Adrenal gland (tissue), 5 donors: ENCODE data around the gene TBC1D22A.

Experiments used
- CTCF ChIP-seq, 6 experiments: fragments of 450-650 bp in 4 of 6; fragments of 200-600 bp in 2 of 6; sonication (generic) in 1 of 6; IDR thresholded peaks; 1 replicate in 5 of 6; 2 replicates in 1 of 6; pipeline versions ENCODE4 v1.5.1 to v1.8.0; 2016 to 2021; ENCODE audit warnings: antibody characterized with exemption in 6 of 6, mild to moderate bottlenecking in 2 of 6, moderate library complexity in 1 of 6
- POLR2A ChIP-seq, 2 donors: fragments of 450-650 bp; IDR thresholded peaks; one replicate each; pipeline ENCODE4 v1.6.1; 2017; ENCODE audit warnings: antibody characterized with exemption in 2 of 2, mild to moderate bottlenecking in 2 of 2, moderate library complexity in 1 of 2
- donor health status: DM: no; HTN: no; CAD: no.

DNA sequence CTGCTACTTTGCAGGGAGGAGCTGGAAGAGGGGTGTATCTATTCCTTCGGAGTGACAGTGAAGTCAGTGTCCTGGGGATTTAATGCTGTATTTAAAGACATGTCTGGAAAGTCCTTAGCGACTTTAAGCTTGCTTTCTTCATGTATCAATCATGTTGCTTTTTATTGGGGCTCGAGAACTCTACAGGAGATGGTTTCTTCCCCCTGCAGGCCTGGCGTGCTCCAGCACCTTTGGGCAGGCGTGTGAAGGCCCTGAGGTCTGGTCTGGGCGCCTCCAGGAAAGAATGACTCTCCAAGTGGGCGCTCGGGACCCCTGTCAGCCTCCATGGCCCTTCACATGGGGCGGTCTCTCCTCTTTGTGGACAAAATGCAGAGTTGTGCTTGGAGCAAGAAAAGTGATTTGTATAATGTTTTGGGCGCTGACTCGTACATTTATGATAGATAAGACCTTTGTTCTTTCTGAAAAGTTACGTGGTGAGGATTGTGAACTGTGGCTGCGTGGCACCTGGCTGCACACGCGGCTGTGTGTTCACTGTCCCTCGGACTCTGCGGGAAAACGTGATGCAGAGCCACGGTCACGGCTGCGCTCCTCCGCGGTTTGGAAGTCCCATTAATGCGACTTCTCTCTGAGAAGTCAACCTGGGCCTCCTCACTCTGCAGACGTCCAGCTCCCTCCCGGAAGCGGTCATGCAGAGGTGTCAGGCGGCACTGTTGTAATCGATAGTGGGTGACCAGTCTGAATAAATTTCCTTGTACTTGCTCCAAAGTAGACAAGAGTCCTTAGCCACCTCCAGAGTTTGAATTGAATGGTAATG lies 282.5 kb downstream of the TBC1D22A start:
- no peak for TF ChIP-seq CTCF (IDR thresholded peaks at IDR 0.05)
- no peak for TF ChIP-seq POLR2A (IDR thresholded peaks at IDR 0.05)
